ENCODE data around the gene HIBADH.
A peak's percentile ranks its signal among the peaks of the same experiment; 100 is the strongest.
"Not testable (repeated sequence)": the region's sequence is repeated elsewhere in the genome, so short reads cannot be mapped to it uniquely, and the experiment has no call there.

The HIBADH gene

GRCh38 chr7:27678617-27679260, 16.1 kb upstream of the HIBADH start:
- DNase-seq = no peak

DNA sequence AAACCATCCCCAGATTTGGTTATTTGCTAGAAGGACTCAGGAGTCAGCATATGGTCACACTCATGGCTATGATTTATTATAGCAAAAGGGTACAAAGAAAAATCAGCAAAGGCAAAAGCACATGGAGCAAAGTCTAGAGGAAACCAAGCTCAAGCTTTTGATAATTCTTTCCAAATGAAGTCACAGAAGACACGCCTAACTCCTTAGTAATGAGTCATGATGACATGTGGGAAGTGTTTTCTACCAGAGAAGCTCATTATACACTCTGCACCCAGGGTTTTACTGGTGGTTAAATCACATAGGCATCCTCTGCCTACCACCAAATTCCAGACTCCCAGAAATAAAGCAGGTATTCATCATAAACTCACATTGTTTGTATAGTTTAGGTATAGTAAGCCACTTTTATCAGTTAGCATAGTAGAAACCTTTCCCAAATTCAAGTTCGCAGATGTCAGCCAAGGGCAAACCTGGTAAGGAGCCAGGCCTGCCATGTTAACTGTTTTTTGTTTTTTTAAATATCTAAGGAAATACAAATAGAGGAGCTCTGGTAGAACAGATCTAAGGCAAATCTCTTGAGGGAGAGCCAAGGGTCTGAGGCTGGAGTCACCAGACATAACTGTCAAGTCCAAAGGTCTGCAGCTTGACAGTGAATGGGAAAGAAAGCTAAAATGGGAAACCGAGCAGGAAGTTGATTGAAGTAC, 15.4 kb upstream of the HIBADH start:
- DNase-seq = peak; percentile 76

- DNase-seq = not testable (repeated sequence)
Measured at GRCh38 chr7:27674126-27674525, 11.4 kb upstream of the HIBADH start.

GRCh38 chr7:27671675-27672074, 9.0 kb upstream of the HIBADH start:
- no peak for DNase-seq

- DNase-seq = no peak
Measured at GRCh38 chr7:27670676-27671075, 8.0 kb upstream of the HIBADH start.

DNA sequence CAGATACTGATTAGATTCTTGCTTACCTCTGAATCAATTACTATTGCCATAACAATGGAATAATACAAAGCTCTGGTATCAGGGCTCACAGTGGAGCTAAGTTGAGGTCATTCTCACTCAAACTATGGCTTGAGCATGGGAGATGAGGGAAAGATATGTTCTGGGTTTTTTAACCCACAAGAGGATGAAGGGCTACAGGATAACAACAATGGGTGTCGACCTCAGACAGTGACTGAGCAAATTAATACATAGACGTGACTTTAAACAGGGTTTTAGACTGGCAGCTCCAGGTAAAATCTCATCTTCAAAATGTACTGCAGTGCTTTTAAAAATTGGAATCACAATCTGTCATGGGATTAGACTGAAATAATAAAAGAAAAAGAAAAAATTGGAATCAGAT, 7.5 kb upstream of the HIBADH start:
- DNase-seq = no peak

- peak; percentile 23 for DNase-seq
Measured at GRCh38 chr7:27665531-27665930, 2.8 kb upstream of the HIBADH start.

- DNase-seq = no peak
Measured at GRCh38 chr7:27663989-27664331, 1.3 kb upstream of the HIBADH start.

- peak; percentile 10 for DNase-seq
Measured at GRCh38 chr7:27661811-27662489, 733 bp downstream of the HIBADH start.

- DNase-seq = no peak
Measured at GRCh38 chr7:27656724-27657123, 6.0 kb downstream of the HIBADH start.

DNA sequence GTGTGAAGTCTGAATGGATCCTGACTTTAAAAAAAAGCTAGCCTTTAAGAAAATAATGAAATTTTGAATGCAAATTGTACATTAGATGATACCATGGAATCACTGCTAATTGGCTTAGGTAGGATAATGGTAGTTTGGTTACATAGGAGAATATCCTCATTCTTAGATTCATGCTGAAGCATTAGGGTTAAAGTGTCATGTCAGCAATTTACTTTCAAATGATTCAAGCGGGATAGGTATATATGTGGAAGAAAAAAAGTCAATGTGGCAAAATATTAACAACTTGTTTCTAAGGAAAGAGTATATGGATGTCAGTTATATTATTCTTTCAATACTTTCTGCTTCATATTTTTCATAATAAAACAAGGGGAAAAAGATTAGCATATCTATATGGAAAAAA, 7.5 kb downstream of the HIBADH start:
- no peak for DNase-seq

GRCh38 chr7:27652518-27652917, 10.2 kb downstream of the HIBADH start:
- no peak for DNase-seq

- DNase-seq = no peak
Measured at GRCh38 chr7:27651702-27652101, 11.0 kb downstream of the HIBADH start.

DNA sequence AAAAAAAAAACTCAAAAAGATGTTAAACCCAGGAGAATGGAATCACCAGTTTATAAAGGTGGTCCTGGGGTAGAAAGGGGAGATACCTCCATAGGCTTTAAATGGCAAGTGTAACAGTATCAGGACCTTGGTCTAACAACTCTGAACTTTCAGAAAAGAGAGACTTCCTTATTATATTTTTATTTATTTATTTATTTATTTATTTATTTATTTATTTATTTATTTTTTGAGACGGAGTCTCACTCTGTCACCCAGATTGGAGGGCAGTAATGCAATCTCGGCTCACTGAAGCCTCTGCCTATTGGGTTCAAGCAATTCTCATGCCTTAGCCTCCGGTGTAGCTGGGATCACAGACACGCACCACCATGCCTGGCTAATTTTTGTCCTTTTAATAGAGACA, 12.4 kb downstream of the HIBADH start:
- DNase-seq = no peak

DNA sequence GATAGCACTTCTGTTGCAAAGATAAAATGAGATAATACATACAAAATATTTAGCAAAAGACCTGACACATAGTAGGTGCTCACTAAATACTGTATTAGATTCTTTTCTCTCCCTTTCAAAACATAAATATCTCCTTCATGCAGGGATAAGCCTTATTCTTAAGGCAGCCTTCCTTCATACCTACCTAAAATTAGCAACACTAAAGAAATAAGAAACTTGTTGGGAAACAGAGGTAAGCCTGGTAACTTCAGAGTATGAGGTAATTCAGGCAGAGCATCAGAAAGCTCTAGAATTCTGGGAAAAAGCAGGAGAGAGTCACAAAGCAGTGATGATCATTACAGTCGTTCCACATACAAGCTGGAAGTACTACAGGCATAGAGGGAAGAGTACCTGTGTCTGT, 15.2 kb downstream of the HIBADH start:
- no peak for DNase-seq

DNA sequence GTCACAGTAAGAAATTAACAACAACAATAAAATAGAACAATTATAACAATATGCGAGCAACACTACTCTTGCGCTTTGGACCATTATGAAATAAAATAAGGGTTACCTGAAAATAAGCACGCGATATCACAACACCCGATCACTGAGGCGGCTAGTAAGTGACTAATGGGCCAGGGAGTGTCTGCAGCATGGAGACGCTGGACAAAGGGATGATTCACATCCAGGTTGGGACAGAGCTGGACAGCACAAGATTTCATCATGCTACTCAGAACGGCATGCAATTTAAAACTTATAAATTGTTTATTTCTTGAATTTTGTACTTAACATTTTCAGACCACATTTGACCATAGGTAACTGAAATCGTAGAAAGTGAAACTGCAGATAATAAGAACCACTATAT, 15.6 kb downstream of the HIBADH start:
- peak; percentile 31 for DNase-seq

- DNase-seq = no peak
Measured at GRCh38 chr7:27642271-27642670, 20.4 kb downstream of the HIBADH start.

DNA sequence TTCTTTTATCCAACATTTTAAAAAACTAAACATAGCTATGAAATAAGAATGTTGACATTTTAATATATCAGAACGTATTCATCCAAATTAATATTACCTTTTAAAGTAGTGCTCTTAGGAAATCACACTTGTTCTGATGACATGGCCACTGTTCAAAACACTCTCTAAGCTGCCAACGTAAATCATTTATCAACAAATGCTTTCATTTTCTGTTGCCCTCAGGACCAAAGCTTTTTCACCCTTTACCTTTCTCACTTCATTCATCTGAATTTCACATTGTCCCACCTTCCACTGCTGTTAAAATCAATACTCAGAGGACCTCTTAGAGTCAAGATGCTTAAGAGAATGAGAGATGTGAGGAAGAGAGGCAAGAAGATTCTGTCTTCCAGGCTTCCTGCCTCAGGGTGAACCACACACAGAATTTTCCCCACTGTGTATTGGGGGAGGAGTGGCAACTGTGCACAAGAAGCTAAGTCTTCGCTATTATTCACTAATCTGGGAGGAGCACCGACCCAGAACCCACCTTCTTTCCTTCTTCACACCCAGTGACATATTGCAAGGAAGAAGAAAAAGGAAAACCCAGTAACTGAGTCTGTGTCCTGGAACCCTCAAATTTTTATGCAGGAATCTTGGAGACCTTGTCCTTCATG, 21.0 kb downstream of the HIBADH start:
- no peak for DNase-seq

DNA sequence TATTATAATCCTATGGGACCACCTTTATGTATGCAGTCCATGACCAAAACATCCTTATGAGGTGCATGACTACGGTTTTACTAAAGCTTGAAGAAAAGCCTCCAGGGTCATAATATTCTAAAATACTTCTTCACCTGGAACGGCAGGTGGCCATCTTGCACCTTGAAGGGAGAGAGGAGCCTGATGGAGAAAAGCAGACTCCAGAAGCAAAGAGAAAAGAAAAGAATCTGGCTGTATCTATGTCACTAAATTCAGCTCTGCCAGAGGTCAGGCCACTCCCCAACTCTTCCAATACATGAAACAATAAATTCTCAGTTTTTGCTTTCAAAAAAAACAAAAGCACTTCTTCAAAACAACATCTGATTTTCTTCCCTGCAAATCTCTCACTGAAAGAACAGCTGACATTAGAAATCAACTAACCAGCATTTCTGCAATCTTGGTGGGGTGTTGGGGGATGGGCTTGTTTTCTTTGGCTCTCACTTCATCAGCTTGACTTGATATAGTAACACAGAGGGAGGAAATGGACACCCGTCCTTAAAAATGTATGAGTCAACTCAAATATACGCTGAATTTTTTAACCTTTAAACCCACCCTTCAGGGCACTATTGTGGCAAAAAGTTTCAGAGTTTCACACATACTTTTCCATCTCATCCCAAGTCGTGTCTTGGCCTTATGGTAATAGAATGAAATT, 21.7 kb downstream of the HIBADH start:
- no peak for DNase-seq

DNA sequence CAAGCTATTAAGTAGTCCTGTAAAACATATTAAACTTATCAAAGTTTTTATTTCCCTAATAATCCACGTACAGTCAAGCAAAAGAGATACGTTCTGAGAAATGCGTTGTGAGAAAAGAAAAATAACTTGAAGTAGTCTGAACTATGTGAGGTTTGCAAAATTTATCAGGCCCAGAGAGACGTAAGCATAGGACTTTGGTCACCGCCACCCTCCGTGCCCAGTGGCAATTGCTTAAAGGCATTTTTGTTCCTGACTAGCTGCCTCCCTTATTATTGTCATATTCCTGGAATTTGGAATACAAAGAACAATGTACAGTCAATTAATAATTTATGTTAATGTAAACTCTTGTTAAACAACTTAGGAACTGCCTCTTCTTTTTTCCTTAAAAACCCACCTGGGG, 22.8 kb downstream of the HIBADH start:
- DNase-seq = no peak

DNA sequence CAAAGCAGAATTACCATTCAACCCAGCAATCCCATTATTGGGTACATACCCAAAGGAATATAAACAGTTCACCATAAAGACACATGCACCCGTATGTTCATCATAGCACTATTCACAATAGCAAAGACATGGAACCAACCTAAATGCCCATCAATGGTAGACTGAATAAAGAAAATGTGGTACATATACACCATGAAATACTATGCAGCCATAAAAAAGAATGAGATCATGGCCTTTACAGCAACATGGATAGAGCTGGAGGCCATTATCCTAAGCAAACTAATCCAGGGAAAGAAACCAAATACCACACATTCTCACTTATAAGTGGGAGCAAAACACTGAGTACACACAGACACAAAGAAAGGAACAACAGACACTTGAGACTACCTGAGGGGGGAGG, 23.6 kb downstream of the HIBADH start:
- not testable (repeated sequence) for DNase-seq

DNA sequence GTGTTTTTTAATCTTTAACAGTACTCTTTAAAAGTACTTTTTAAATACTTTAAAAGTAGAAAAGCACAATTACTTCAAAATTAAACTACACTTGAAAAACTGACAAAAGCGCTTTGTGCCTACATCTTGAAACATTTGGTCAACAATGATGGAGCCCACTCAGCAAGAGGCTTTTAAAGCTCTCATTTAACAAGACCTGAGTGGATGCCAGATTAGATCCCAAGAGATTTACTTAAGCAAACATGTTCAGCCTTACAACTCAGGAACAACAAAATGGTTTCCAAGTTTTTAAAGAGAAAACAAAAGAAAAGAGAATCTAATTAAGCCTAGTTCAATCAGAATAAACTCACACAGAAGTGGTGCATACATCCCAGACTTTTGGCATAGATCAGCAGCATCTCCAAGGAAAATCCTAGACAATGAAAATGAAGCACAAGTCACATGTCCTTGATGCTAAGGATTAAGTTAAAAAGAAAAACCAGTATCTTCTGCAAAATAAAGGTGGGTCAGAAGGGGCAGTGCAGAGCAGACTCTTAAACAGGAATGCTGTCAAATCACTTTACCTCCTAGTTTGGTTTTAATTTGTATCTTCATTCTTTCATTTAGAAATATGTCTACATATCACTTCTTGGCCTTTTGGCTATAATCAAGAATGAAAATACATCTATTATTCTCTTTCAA, 26.2 kb downstream of the HIBADH start:
- no peak for DNase-seq

DNA sequence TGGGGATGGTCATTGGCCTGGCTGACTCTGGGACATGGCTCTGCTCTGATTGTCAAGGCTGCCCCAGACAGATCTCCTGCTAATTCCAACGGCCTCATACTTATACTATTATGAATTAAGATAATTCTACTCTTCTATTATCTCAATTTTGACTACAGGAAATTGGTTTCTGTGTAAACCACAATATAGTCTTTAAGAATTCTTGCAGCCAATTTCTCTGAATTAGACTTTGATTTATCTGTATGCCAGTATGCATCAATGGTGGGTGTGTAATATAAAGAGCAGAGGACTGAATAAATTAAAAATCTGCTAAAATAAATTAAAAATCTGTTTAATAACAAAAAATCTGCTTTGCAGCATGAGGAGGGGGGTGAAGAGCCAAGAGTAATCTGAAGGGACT, 27.0 kb downstream of the HIBADH start:
- no peak for DNase-seq
